Activated T-cell treated with anti-CD3 and anti-CD28 coated beads, Interleukin-2, amount 50 U/mL, for 72 hours (primary cell): Measurements from ENCODE around the gene LRBA. TPM values are rescaled to one million over a fixed set of nuclear protein-coding genes. Genes with fewer than 3 reads are reported as not detected.

Experiments used
- ATAC-seq, 2 donors: fragments of 150-1000 bp; cut with Tn5 transposase; replicated peaks in 1 of 2; 2 replicates each; pipeline ENCODE4 v1.10.0; 2021; ENCODE audit warnings: moderate library complexity in 2 of 2, mild to moderate bottlenecking in 1 of 2
- DNase-seq, 2 donors: peaks; one replicate each; pipeline ENCODE4 v3.0.0; 2021 to 2022; ENCODE audit warnings: mixed read lengths in 1 of 2
- H3K27ac Mint-ChIP-seq: one replicate; pipeline ENCODE4 v1.8.0; 2022; ENCODE audit warnings: mild to moderate bottlenecking, moderate library complexity, mixed read lengths
- H3K27me3 Mint-ChIP-seq: one replicate; pipeline ENCODE4 v1.8.0; 2022; ENCODE audit warnings: low read depth, mixed read lengths
- H3K36me3 Mint-ChIP-seq, 2 donors: one replicate each; pipeline ENCODE4 v1.8.0; 2022; ENCODE audit warnings: mixed read lengths in 2 of 2, mild to moderate bottlenecking in 1 of 2; ENCODE audit not compliant: insufficient read depth in 2 of 2
- H3K4me1 Mint-ChIP-seq: one replicate; pipeline ENCODE4 v1.8.0; 2022; ENCODE audit warnings: low read depth, mixed read lengths
- H3K4me3 Mint-ChIP-seq, 2 donors: one replicate each; pipeline ENCODE4 v1.8.0; 2022; ENCODE audit warnings: mild to moderate bottlenecking in 2 of 2, mixed read lengths in 2 of 2, moderate library complexity in 2 of 2
- H3K9me3 Mint-ChIP-seq, 2 donors: one replicate each; pipeline ENCODE4 v1.8.0; 2022; ENCODE audit warnings: mixed read lengths in 2 of 2
- total RNA-seq, 2 donors: library from RNA; stranded (reverse); gene quantifications; one replicate each; pipeline ENCODE4 v1.2.3, GENCODE V29; 2022

Gene LRBA
- total RNA-seq, 2 donors from 2014 or later, result 46.3 to 56.6 TPM

GRCh38 chr4:150321113-150321512, 694.0 kb downstream of the LRBA start:
- DNase-seq, result no peak
- Mint-ChIP-seq H3K9me3 (peaks cover 0 to 3% of the 10 kb centered on the region in 2 donors), H3K4me3 (no peak overlapping the region), H3K4me1 (peaks cover 14% of the 10 kb centered on the region), H3K27me3 (no peaks in the 10 kb centered on the region), H3K27ac (no peak overlapping the region), H3K36me3 (peaks cover 0 to 5% of the 10 kb centered on the region in 2 donors)
- no peak for ATAC-seq

DNA sequence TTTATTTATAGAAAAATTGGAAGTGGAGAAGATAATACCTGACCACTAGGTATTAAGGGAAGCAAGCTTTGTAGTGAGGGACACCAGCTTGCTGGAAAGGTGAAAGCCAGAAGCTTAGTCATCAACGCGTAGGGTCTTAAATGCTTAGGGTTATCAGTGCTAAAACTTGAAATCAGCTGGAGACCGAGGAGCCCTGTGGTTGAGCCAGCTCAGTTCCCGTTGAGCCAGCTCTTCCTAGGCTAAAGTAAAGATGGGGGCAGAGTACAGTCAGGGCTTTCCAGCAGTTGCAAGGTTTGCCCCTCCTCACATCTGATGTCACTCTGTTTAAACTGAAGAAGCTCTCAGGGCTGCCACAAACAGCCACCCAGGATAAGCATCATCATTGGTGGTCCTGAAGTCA, 696.1 kb downstream of the LRBA start:
- H3K27me3 Mint-ChIP-seq, result no peaks in the 10 kb centered on the region
- no peak for DNase-seq
- no peak for ATAC-seq
- H3K36me3 Mint-ChIP-seq, result no peaks in the 10 kb centered on the region
- peaks cover 5% of the 10 kb centered on the region for H3K4me1 Mint-ChIP-seq
- H3K27ac Mint-ChIP-seq, result no peak overlapping the region
- H3K4me3 Mint-ChIP-seq, result no peak overlapping the region
- H3K9me3 Mint-ChIP-seq, result peaks cover 0 to 3% of the 10 kb centered on the region in 2 donors

DNA sequence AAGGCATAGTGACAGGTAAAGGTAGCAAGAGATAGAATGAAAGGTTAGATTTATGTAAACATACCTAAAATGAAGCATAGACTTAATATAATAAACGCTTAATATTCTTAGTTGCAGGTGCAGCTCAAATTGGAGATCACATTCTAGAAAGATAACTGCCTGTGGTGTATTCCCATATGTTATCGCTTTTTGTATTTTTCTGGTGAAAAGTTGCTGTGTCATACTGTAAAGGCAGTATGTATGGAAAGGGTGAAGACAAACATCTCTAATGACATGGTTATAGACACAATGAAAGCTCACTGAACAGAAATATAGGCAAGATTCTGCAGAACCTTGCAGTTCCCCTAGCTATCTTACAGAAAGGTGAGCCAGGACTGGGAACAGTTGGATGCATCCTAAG, 696.6 kb downstream of the LRBA start:
- peaks cover 0 to 3% of the 10 kb centered on the region in 2 donors for H3K9me3 Mint-ChIP-seq
- DNase-seq (no peak), ATAC-seq (no peak)
- no peaks in the 10 kb centered on the region for H3K36me3 Mint-ChIP-seq
- H3K4me1 Mint-ChIP-seq, result peaks cover 5% of the 10 kb centered on the region
- no peak overlapping the region for H3K4me3 Mint-ChIP-seq
- no peaks in the 10 kb centered on the region for H3K27me3 Mint-ChIP-seq
- H3K27ac Mint-ChIP-seq, result no peak overlapping the region

DNA sequence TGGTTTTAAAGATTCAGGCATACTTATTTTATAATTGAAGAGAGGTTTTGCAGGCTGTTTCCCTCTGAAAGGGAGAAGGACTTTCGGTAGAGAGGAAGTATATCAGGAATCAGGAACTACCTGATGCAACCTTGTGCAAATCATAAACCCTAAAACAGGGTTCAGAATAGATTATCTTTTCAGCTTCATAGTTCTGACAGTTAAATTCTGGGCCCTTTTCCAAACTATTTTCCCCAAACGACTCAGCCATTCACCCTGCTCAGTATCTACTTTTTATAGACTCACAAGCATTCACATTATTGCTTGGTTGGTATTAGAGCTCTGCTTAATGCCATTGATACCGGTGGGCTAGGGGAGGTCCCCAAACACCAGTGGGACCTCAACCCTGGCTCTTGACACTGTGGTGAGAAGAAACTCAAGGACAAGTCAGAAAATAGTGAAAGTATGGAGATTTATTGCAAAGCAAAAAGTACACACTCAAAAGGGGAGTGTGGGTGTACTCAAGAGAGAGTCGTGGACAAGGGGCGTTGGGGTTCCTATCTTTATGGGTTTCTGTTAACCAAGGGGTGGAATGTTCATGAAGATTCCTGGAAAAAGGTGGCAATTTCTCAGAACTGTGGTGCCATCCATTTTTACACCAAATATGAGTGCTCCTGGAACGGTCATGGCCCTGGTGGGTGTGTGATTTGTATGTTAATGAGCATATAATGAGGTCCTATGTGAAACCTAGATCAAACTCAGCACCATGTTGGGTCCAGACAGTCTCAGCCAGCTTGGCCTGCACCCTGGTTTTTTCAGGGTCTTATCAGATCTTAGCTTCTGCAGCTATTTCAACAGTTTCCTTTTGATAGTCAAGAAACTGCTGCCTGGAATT, 698.5 kb downstream of the LRBA start:
- no peak overlapping the region for H3K4me3 Mint-ChIP-seq
- no peaks in the 10 kb centered on the region for H3K36me3 Mint-ChIP-seq
- H3K27me3 Mint-ChIP-seq, result no peaks in the 10 kb centered on the region
- H3K4me1 Mint-ChIP-seq, result peaks cover 5% of the 10 kb centered on the region
- H3K9me3 Mint-ChIP-seq, result peaks cover 0 to 3% of the 10 kb centered on the region in 2 donors
- H3K27ac Mint-ChIP-seq, result peak overlapping the region; percentile 76
- no peak for DNase-seq
- ATAC-seq, result no peak

DNA sequence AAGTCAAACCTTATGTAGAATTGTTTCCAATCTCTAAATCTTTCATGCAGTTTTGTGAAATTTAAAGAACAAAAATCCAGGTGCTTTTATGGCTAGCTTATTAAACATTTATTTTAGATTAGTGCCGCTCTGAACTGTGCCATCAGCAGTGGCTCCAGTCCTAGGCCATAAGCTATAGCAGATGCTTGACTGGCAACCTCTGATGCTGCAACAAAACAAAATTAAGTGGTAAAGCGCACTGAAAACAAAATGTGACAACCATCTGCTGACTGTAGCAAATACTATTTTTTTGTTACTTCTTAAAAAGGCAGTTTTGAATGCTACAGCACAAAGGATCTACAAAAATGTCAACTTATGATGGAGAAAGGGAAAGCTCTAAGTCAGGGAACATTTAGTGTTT, 699.4 kb downstream of the LRBA start:
- Mint-ChIP-seq H3K4me1 (peaks cover 5% of the 10 kb centered on the region), H3K4me3 (no peak overlapping the region), H3K27me3 (no peaks in the 10 kb centered on the region), H3K27ac (no peak overlapping the region), H3K36me3 (no peaks in the 10 kb centered on the region), H3K9me3 (peaks cover 0 to 3% of the 10 kb centered on the region in 2 donors)
- DNase-seq, result no peak
- ATAC-seq, result no peak

- Mint-ChIP-seq H3K27me3 (no peaks in the 10 kb centered on the region), H3K27ac (no peak overlapping the region), H3K4me3 (no peak overlapping the region), H3K36me3 (no peaks in the 10 kb centered on the region), H3K9me3 (peaks cover 0 to 3% of the 10 kb centered on the region in 2 donors), H3K4me1 (peaks cover 5% of the 10 kb centered on the region)
- ATAC-seq (no peak), DNase-seq (no peak)
These were observed 699.9 kb downstream of the LRBA start for GRCh38 chr4:150315175-150315574.

DNA sequence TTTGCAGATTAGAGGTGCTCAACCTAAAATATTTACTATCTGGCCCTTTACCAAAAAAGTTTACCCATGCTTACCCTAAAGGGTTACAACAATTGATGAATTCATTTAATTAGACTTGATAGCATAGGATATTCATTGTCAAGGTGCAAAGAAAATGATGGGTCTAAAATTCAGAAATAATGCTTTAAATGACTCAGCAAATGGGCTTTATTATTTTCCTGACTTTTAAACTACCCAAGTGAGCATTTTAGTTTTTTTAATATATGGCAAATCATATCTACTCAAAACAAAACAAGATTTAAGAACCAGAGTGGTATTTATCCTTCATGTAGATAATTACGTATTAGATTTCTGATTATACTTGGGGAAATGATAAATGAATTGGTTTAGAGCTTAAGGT, 701.1 kb downstream of the LRBA start:
- no peak for DNase-seq
- no peaks in the 10 kb centered on the region for H3K27me3 Mint-ChIP-seq
- peaks cover 0 to 3% of the 10 kb centered on the region in 2 donors for H3K9me3 Mint-ChIP-seq
- no peak for ATAC-seq
- H3K4me1 Mint-ChIP-seq, result peaks cover 5% of the 10 kb centered on the region
- no peak overlapping the region for H3K27ac Mint-ChIP-seq
- H3K4me3 Mint-ChIP-seq, result no peak overlapping the region
- peaks cover 0 to 2% of the 10 kb centered on the region in 2 donors for H3K36me3 Mint-ChIP-seq

- DNase-seq (no peak), ATAC-seq (no peak)
- peaks cover 0 to 2% of the 10 kb centered on the region in 2 donors for H3K36me3 Mint-ChIP-seq
- no peaks in the 10 kb centered on the region for H3K4me1 Mint-ChIP-seq
- no peaks in the 10 kb centered on the region for H3K9me3 Mint-ChIP-seq
- peak overlapping the region; percentile 62 for H3K27ac Mint-ChIP-seq
- no peaks in the 10 kb centered on the region for H3K27me3 Mint-ChIP-seq
- no peak overlapping the region for H3K4me3 Mint-ChIP-seq
These were observed 704.8 kb downstream of the LRBA start for GRCh38 chr4:150310159-150310895.

DNA sequence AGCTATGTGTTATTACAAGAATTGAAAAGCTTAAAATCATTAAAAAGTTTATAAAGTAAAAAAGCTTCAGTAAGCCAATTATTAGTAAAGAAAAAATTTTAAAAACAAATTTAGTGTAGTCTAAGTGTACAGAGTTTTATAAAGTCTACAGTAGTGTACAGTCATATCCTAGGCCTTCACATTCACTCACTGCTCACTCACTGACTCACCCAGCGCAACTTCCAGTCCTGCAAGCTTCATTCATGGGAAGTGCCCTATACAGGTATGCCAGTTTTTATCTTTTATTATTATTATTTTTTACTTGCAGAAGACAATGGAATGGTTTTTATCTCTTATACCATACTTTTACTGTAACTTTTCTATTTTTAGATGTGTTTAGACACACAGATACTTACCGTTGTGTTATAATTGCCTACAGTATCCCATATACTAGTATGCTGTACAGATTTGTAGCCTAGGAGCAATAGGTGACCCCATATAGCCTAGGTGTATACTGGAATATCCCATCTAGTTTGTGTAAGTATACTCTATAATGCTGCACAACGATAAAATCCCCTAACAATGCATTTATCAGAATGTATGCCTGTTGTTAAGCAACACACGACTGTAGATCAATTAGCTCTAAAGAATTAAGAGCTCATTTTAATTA, 706.1 kb downstream of the LRBA start:
- peaks cover 0 to 2% of the 10 kb centered on the region in 2 donors for H3K36me3 Mint-ChIP-seq
- H3K27me3 Mint-ChIP-seq, result no peaks in the 10 kb centered on the region
- no peak overlapping the region for H3K4me3 Mint-ChIP-seq
- ATAC-seq (no peak), DNase-seq (no peak)
- H3K27ac Mint-ChIP-seq, result no peak overlapping the region
- no peaks in the 10 kb centered on the region for H3K9me3 Mint-ChIP-seq
- H3K4me1 Mint-ChIP-seq, result peaks cover 6% of the 10 kb centered on the region

DNA sequence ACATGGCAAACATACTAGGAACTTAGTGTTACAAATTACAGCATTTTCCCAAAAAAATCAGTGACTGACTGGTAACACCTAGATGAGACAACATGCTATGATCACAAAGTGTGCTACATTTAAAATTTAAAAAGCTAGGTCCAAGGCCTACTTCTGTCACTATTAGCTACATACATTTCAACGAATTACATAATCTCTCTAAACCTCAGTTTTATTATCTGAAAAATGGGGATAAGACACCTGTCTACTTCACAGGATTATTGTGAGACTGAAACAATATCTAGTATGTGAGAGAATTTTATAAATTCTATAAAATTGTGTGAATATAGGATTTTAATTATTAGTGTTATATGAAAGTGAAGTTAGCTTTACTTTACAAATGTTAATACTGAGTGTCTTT, 708.4 kb downstream of the LRBA start:
- DNase-seq (no peak), ATAC-seq (no peak)
- Mint-ChIP-seq H3K9me3 (peaks cover 0 to 2% of the 10 kb centered on the region in 2 donors), H3K27me3 (no peaks in the 10 kb centered on the region), H3K27ac (no peak overlapping the region), H3K36me3 (peaks cover 0 to 3% of the 10 kb centered on the region in 2 donors), H3K4me1 (peaks cover 15% of the 10 kb centered on the region), H3K4me3 (no peak overlapping the region)

GRCh38 chr4:150305995-150306394, 709.1 kb downstream of the LRBA start:
- H3K9me3 Mint-ChIP-seq, result peaks cover 0 to 2% of the 10 kb centered on the region in 2 donors
- peaks cover 20% of the 10 kb centered on the region for H3K4me1 Mint-ChIP-seq
- H3K36me3 Mint-ChIP-seq, result peaks cover 0 to 3% of the 10 kb centered on the region in 2 donors
- DNase-seq, result no peak
- H3K4me3 Mint-ChIP-seq, result no peak overlapping the region
- no peaks in the 10 kb centered on the region for H3K27me3 Mint-ChIP-seq
- no peak for ATAC-seq
- H3K27ac Mint-ChIP-seq, result no peak overlapping the region

GRCh38 chr4:150302553-150302952, 712.5 kb downstream of the LRBA start:
- Mint-ChIP-seq H3K4me3 (no peak overlapping the region), H3K27me3 (no peaks in the 10 kb centered on the region), H3K27ac (peak overlapping the region; percentile 29), H3K36me3 (peaks cover 0 to 2% of the 10 kb centered on the region in 2 donors), H3K4me1 (peaks cover 24% of the 10 kb centered on the region), H3K9me3 (peaks cover 0 to 2% of the 10 kb centered on the region in 2 donors)
- peak; percentile 73 for ATAC-seq
- DNase-seq, result peak; percentile 29 to 51

GRCh38 chr4:150299816-150300215, 715.3 kb downstream of the LRBA start:
- Mint-ChIP-seq H3K4me3 (no peak overlapping the region), H3K4me1 (peaks cover 20% of the 10 kb centered on the region), H3K27ac (no peak overlapping the region), H3K36me3 (peaks cover 0 to 2% of the 10 kb centered on the region in 2 donors), H3K27me3 (no peaks in the 10 kb centered on the region), H3K9me3 (peaks cover 0 to 2% of the 10 kb centered on the region in 2 donors)
- no peak for ATAC-seq
- DNase-seq, result no peak
